Colonic mucosa (tissue), 4 donors: ENCODE data around the gene TMEM63C. TPM values are rescaled to one million over a fixed set of nuclear protein-coding genes. Genes with fewer than 3 reads are reported as not detected.

Source experiments
- DNase-seq: peaks from one replicate; pipeline ENCODE4 v3.0.0-alpha.2; 2020
- H3K27ac ChIP-seq: fragments of 200-600 bp; one replicate; pipeline ENCODE4 v1.8.0; 2021
- H3K27me3 ChIP-seq: fragments of 200-600 bp; one replicate; pipeline ENCODE4 v1.8.0; 2021
- H3K36me3 ChIP-seq: fragments of 200-600 bp; one replicate; pipeline ENCODE4 v1.8.0; 2021
- H3K4me1 ChIP-seq: fragments of 200-600 bp; one replicate; pipeline ENCODE4 v1.8.0; 2021; ENCODE audit warnings: mild to moderate bottlenecking
- H3K4me3 ChIP-seq: fragments of 200-600 bp; one replicate; pipeline ENCODE4 v1.8.0; 2021
- H3K9ac ChIP-seq, 2 donors: one replicate each; pipeline ENCODE4 v1.7.0; 2013; ENCODE audit warnings: control low read depth in 2 of 2, low read depth in 2 of 2, low read length in 2 of 2
- H3K9me3 ChIP-seq: fragments of 200-600 bp; one replicate; pipeline ENCODE4 v1.8.0; 2021
- intact Hi-C: fragments of 100-400 bp; cut with DNase I; formaldehyde crosslinking; loops from one replicate; pipeline ENCODE4 v1.14.1; 2022
- total RNA-seq, 2 donors: library from RNA; stranded (reverse); fragmentation: NEBNext Ultra II Directional in 1 of 2; extraction: Animal tissue kit (Norgen Biotek cat#: 25700) in 1 of 2; gene quantifications; one replicate each; pipeline ENCODE4 v1.2.1, GENCODE V29; 2021
- TF ChIP-seq, protein P1 (sequence below): fragments of 200-600 bp; IDR thresholded peaks from one replicate; pipeline ENCODE4 v1.8.0; 2022; ENCODE audit warnings: antibody characterized with exemption, mild to moderate bottlenecking
- donor health status: healthy.
- donor health status: DM: no; HTN: no; CAD: no.
- donor health status: DM: no; HTN: no; CAD: no.

TMEM63C gene
- total RNA-seq, 2 donors from 2014 or later: 5.9 to 13.2 TPM

DNA sequence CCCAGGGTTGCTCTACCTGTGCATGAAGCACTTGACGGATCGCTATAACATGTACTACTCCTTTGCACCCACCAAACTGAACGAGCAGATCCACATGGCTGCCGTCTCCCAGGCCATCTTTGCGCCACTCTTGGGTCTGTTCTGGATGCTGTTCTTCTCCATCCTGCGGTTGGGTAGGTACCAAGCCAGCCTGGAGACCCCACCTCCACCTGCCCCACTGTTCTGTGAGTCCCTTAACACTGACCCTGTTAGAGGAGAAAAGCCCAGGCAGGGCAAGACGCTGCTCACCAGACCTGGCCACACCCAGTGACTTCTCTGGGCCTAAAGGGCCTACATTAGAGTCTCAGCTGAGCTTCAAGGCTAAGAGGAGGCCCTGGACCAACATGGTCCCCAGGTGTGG lies 67.7 kb downstream of the TMEM63C start:
- H3K27me3 ChIP-seq: no peaks in the 10 kb centered on the region
- H3K36me3 ChIP-seq: no peaks in the 10 kb centered on the region
- H3K9me3 ChIP-seq: no peaks in the 10 kb centered on the region
- H3K27ac ChIP-seq: no peak overlapping the region
- H3K4me1 ChIP-seq: no peaks in the 10 kb centered on the region
- intact Hi-C loops: no loop called here
- DNase-seq: no peak
- no peak overlapping the region for H3K9ac ChIP-seq
- TF ChIP-seq, protein P1, sequence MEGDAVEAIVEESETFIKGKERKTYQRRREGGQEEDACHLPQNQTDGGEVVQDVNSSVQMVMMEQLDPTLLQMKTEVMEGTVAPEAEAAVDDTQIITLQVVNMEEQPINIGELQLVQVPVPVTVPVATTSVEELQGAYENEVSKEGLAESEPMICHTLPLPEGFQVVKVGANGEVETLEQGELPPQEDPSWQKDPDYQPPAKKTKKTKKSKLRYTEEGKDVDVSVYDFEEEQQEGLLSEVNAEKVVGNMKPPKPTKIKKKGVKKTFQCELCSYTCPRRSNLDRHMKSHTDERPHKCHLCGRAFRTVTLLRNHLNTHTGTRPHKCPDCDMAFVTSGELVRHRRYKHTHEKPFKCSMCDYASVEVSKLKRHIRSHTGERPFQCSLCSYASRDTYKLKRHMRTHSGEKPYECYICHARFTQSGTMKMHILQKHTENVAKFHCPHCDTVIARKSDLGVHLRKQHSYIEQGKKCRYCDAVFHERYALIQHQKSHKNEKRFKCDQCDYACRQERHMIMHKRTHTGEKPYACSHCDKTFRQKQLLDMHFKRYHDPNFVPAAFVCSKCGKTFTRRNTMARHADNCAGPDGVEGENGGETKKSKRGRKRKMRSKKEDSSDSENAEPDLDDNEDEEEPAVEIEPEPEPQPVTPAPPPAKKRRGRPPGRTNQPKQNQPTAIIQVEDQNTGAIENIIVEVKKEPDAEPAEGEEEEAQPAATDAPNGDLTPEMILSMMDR: no peak
- no peak overlapping the region for H3K4me3 ChIP-seq

DNA sequence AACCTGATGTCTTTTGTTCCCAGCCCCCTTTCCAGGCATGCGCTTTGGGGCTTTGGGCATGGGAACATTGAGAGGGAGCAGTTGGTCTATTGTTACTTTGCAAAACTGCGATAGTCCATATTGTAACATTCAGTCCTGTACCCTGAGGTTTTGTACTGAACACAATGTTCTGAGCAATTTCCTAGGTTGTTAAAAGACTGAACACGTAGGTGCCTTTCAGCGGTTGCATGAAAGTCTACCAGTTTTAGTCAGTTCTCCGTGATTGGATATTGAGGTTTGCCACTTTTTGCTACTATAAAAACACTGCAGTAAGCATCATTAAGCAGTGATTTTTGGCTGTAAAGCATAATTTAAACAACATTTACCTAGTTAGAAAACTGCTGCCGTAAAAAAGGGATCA lies 69.3 kb downstream of the TMEM63C start:
- DNase-seq: no peak
- intact Hi-C loops: no loop called here
- no peaks in the 10 kb centered on the region for H3K27me3 ChIP-seq
- H3K36me3 ChIP-seq: no peaks in the 10 kb centered on the region
- no peaks in the 10 kb centered on the region for H3K4me1 ChIP-seq
- TF ChIP-seq, protein P1: no peak
- no peak overlapping the region for H3K9ac ChIP-seq
- H3K9me3 ChIP-seq: no peaks in the 10 kb centered on the region
- no peak overlapping the region for H3K4me3 ChIP-seq
- no peak overlapping the region for H3K27ac ChIP-seq

DNA sequence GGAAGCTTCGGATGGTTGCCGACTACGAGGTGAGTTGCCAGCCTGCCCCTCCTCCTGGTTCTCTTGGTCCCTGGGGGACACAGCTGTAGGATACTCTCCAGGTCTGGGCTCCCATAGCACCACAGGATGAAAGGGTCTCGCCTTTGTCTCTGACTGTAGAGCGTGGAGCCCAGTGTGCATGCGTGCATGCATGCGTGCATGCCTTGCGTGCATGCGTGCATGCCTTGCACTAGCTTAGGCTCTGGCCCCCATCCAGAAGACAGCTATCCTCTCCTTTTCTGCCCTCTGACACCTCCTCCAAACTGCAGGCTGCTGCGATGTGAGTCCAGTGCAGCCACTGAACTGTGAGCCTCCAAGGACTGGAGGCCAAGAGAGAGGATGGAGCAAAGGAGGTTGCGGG lies 70.3 kb downstream of the TMEM63C start:
- no peaks in the 10 kb centered on the region for H3K9me3 ChIP-seq
- intact Hi-C loops: no loop called here
- no peaks in the 10 kb centered on the region for H3K36me3 ChIP-seq
- TF ChIP-seq, protein P1: no peak
- H3K9ac ChIP-seq: no peak overlapping the region
- no peaks in the 10 kb centered on the region for H3K27me3 ChIP-seq
- H3K4me3 ChIP-seq: no peak overlapping the region
- H3K27ac ChIP-seq: no peak overlapping the region
- no peak for DNase-seq
- no peaks in the 10 kb centered on the region for H3K4me1 ChIP-seq

GRCh38 chr14:77253333-77254190 lies 72.0 kb downstream of the TMEM63C start:
- intact Hi-C loops: no loop called here
- no peaks in the 10 kb centered on the region for H3K9me3 ChIP-seq
- H3K36me3 ChIP-seq: no peaks in the 10 kb centered on the region
- H3K4me1 ChIP-seq: no peaks in the 10 kb centered on the region
- H3K27me3 ChIP-seq: no peaks in the 10 kb centered on the region
- H3K9ac ChIP-seq: no peak overlapping the region
- TF ChIP-seq, protein P1: no peak
- DNase-seq: no peak
- H3K27ac ChIP-seq: no peak overlapping the region
- no peak overlapping the region for H3K4me3 ChIP-seq

DNA sequence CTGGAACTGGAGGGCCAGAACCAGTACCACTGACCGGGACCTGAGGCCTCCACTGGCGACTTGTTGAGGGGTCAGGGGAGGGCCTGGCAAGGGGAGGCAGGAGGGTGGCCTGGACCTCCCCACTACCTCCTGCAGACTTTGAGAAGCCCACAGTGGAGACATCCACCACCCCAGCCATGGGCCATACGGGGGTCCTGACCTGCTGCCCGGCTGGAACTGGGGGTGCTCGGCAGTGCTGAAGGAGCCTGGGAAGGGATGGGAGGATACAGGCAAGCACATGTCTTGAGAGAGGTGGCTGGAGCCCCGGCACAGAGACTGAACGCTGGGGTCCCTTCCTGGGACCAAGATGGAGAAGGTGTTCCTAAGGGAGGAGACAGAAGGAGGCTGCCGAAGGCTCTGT lies 75.1 kb downstream of the TMEM63C start:
- no peaks in the 10 kb centered on the region for H3K27me3 ChIP-seq
- intact Hi-C loops: no loop called here
- no peak overlapping the region for H3K4me3 ChIP-seq
- H3K9me3 ChIP-seq: no peaks in the 10 kb centered on the region
- H3K9ac ChIP-seq: no peak overlapping the region
- H3K36me3 ChIP-seq: no peaks in the 10 kb centered on the region
- TF ChIP-seq, protein P1: no peak
- no peak overlapping the region for H3K27ac ChIP-seq
- DNase-seq: no peak
- no peaks in the 10 kb centered on the region for H3K4me1 ChIP-seq
